HG03095 (cell line): ENCODE results near the gene MTA2.

ENCODE experiments used
- ATAC-seq: cut with Tn5 transposase; IDR thresholded peaks from one replicate; pipeline ENCODE4 v1.9.1; 2021; ENCODE audit warnings: moderate library complexity; ENCODE audit not compliant: unreplicated experiment

MTA2 gene

DNA sequence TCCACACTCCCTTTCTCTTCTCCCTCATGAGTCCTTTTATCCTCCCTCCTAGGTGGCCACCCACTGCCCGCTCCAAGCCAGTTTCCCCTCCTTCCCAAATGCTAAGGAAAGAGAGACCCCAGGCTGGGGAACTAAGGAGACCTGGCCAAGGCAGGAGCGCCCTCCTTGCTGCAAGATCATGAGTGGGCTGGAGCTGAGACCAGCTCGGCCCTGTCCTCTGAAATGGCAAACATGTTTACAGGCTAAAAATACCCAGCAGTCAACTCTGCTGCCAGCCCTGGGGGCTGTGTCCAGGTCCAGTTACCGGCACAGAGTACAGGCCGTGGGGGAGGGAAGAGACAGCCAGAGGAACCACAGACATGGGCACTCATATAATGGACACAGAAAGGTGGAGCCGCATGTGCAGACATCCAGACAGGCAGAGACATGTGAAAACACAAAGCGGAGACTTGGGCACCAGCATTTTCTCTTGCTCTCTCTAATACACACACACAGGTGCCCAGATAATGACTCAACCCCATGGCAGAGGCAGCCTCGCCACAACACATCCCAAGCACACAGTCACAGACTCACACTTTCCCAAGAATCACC is 53.9 kb downstream of the MTA2 start:
- ATAC-seq, result no peak

DNA sequence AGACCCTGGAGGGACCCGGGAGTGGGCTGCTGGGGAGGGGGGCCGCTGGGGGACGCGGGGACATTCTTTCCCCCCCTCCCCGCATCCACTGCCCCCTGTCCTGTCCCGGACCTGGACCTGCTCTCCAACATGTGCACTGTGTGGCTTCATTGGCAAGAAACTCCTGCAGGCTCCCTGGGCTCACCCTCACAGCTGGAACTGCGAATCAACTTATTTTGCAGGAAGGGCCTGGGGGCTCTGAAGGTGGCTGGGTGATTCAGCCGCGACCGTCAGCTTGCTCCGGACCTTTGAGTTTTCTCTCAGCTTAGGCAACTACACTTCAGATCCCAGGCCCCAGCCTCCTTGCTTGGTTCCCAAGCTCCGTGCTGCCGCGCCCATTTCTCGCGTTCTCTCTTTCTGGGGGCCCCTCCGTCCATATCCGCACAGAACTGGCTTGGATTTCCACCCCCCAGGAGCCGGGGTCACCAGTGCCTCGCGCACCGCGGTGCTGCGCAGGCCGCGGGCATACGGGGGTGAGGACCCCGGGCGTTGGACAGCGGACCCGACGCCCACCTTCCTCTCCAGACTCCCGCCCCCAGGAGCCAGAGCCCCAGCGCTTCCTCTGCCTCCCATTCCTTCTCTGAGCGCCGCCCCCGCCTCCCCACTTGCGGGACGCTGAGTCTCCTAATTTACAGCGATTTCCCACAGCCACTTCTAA is 54.6 kb downstream of the MTA2 start:
- ATAC-seq, result no peak

DNA sequence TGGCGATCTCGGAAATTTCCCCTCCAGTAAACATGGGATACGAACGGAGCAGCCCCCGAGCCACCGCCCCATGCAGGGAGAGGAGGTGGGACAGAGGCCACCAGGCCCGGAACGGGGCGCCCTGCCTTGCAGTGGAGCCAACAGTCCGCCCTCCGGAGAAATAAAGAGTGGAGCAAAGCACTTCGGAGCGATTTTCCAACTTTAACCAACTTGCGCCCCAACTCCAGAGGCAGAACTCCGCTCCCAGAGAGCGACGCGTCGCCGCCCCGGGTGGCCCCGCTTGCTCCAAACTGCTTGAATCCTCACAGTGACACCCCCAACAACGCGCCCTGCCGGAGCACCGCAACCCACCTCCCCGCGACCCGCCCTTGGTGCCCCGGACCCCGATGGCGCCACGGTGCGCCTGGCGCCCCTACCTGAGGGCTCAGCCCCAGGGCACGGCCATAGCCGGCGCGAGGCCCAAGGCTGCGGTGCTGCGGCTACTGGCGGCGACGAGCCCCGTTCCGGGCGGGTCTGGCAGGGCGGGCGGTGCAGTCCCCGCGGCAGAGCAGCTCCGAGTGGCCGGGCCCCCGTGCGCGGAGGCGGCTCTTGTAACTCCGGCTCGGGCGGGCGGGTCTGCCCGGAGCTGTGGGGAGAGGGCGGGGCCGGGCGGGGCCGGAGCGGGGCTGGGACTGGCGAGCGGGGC is 55.3 kb downstream of the MTA2 start, which contains the start of gene AHNAK:
Gene AHNAK (minus strand): TSS at position 563 of the 685 bp plus-strand sequence. CDS start 10,708 bp downstream, outside the sequence.
- no peak for ATAC-seq

DNA sequence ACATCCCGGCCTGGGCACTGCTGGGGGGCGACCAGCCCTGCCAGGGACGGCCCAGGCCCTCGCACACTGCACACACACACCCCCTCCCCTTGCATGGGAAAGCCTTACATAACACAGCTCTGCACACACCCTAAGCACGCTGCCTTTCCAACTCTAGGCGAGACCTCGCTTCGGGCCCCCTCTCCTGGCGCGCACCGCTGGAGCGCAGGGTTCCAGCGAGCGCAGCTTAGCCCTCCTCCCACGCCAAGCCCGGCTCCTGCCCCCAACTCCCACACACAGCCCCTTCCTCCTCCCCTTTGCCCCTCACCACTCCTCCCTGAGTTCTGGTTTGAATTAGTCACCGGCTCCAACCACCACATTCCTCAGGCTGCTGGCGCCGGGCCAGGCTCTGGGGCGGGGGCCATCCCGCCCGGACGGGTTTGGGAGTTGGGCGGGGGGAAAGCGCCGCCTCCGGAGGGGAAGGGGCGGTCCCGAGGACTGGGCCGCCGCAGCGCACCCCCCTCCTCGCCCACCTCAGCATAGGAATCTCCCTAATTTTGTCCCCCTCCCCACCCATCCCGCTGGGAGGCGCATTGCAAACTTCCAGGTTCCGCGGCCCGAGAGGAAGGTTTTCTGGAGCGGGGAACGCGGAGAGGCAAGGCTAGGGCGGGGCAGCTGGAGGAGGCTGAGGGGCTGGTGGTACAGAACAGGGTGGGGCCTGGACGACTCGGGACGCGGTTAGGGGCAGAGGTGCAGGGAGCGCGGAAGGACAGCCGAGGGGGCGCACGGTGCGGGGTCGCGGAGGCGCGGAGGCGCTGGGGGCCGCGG is 56.0 kb downstream of the MTA2 start:
- no peak for ATAC-seq

DNA sequence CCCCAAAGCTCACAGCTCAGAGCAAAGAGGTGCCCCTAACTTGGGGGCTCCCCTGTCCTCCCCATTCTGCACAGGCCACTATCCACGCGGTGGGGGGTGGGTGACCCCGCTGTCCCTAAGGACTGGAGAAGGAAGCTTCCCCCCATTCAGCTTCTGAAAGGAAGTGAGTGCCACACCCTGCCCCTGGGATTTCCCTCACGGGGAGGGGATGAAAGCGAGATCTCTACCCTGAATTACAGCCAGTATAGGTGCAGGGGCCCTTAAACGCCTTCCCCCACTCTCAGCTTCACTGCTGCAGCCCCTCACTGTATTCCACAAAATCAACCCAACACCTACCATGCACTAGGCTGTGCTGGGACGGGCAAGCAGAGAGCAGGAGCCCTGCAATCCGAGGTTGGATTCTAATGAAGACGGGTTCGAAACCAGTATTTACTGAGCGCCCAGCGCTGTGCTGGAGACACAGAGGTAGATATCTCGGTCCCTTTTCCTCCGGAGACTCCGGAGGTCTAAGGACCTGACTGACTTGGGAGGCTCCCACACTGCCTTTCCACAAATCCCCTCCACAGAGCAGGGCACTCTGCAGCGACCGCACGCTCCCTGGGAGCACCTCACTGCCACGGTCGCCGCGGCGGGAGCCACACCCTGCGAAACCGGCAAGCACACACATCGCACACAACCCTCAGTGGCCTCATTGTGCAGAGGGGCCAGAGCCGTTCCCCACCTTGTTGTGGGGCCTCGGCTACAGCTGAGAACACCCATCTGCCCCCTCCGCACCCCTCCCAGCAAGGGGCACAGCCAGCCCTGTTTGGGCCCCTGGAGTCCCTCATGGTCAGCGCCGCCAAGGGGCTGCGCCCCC is 56.9 kb downstream of the MTA2 start:
- no peak for ATAC-seq

DNA sequence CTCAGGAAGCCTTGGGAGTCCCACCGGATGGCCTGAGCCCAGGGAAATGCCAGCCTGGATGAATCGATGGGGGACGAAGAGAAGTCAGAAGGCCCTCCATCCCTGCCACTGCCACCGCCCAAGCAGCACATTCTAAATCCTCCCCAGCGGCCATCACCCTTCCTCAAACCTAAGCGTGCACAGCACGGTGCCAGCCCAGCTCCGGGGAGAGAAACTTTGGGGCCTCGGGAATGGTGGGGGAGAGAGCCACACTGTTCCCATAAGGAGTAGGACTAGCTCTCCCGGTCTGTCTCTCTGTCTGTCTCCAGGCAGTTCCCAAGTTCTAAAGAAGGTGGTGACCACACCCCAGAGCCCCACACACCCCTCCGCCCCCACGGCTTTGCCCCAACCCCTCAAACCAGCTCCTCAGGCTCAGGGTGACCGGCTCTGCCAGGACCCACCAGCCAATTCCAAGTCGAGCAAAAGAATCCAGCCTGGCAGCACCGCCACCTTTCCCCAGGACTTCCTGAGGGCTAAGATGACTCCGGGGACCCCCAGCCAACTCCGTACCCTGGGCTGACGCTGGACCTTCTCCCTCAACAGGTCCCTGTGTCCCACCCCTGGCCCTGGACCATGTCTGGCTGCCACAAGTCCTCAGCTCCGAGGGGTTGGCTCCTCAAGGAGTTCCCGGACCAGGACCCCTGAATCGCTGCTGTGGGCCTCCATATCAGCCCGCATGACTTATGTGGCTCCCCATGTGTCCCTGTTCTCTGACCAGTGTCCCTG is 57.8 kb downstream of the MTA2 start:
- no peak for ATAC-seq
